ENCODE data around the gene UPF3A. TPM values are rescaled to one million over a fixed set of nuclear protein-coding genes. Genes with fewer than 3 reads are reported as not detected.
"Not testable (repeated sequence)": the region's sequence is repeated elsewhere in the genome, so short reads cannot be mapped to it uniquely, and the experiment has no call there.

Gene UPF3A
- total and polyA plus RNA-seq, 2 experiments from 2014 or later, result 45.0 to 174 TPM

DNA sequence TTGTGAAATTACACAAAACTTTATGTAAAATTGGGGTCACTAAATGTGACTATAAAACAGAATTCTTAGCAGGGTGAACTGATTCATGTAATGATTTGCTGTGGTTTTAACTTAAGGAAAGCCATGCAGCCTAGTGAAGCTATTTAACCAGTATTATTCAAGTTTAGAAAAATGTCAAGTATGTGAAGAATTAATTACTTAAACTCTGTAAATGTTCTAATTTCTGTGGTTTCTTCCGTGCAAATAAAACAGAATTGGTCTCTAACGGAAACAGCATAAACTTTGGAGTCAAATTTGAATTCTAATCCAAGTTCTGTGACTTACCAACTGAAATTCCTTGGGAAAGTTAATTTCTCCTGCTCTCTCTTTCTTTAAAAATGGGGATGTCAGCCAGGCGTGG lies 33.4 kb upstream of the UPF3A start:
- no peaks in the 10 kb centered on the region for H3K9me3 Mint-ChIP-seq
- H4K20me1 ChIP-seq (replicated peaks; ENCODE audit: insufficient read depth), result peaks cover 21% of the 10 kb centered on the region
- peaks cover 87% of the 10 kb centered on the region for H3K36me3 Mint-ChIP-seq (ENCODE audit: low read depth)

DNA sequence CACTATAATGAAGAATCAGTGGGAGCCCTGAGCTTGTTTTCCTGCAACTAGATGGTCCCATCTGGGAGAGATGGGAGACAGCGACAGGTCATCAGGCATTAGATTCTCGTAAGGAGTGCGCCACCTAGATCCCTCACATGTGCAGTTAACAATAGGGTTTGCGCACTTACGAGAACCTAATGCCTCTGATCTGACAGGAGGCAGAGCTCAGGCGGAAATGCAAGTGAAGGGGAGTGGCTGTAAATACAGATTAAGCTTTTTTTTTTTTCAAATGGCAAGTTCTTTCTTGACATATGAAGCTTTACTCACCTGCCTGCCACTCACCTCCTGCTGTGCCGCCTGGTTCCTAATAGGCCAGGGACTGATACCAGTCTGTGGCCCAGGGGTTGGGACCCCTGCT lies 32.3 kb upstream of the UPF3A start:
- H3K9me2 ChIP-seq (ENCODE audit: insufficient read depth), result no peaks in the 10 kb centered on the region
- H3K4me2 ChIP-seq, result no peak overlapping the region
- H3K36me3 Mint-ChIP-seq (ENCODE audit: low read depth), result peaks cover 87% of the 10 kb centered on the region
- H3K27me3 Mint-ChIP-seq (ENCODE audit: insufficient read depth, low read depth, poor library complexity), result peaks cover 2% of the 10 kb centered on the region
- no peak overlapping the region for H2AFZ ChIP-seq
- TF ChIP-seq, protein P1, sequence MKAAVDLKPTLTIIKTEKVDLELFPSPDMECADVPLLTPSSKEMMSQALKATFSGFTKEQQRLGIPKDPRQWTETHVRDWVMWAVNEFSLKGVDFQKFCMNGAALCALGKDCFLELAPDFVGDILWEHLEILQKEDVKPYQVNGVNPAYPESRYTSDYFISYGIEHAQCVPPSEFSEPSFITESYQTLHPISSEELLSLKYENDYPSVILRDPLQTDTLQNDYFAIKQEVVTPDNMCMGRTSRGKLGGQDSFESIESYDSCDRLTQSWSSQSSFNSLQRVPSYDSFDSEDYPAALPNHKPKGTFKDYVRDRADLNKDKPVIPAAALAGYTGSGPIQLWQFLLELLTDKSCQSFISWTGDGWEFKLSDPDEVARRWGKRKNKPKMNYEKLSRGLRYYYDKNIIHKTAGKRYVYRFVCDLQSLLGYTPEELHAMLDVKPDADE (IDR thresholded peaks at IDR 0.05), result no peak
- TF ChIP-seq, protein P2, sequence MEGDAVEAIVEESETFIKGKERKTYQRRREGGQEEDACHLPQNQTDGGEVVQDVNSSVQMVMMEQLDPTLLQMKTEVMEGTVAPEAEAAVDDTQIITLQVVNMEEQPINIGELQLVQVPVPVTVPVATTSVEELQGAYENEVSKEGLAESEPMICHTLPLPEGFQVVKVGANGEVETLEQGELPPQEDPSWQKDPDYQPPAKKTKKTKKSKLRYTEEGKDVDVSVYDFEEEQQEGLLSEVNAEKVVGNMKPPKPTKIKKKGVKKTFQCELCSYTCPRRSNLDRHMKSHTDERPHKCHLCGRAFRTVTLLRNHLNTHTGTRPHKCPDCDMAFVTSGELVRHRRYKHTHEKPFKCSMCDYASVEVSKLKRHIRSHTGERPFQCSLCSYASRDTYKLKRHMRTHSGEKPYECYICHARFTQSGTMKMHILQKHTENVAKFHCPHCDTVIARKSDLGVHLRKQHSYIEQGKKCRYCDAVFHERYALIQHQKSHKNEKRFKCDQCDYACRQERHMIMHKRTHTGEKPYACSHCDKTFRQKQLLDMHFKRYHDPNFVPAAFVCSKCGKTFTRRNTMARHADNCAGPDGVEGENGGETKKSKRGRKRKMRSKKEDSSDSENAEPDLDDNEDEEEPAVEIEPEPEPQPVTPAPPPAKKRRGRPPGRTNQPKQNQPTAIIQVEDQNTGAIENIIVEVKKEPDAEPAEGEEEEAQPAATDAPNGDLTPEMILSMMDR (conservative IDR thresholded peaks at IDR 0.05; ENCODE audit: low read depth in 2 of 2), result peak in 1 of 2 experiments; percentile 33; a peak in 2 of 4 replicates
- H3K4me3 ChIP-seq, result no peak overlapping the region
- no peaks in the 10 kb centered on the region; the same call in 2 of the 3 replicates for H3K4me1 Mint-ChIP-seq
- no peaks in the 10 kb centered on the region; the same call in 1 of the 2 replicates for H3K4me1 ChIP-seq (ENCODE audit: insufficient read depth)
- H3K36me3 ChIP-seq (ENCODE audit: insufficient read depth), result peaks cover 70% of the 10 kb centered on the region
- no peaks in the 10 kb centered on the region for H3K27me3 ChIP-seq (ENCODE audit: insufficient read depth)
- H3K27ac Mint-ChIP-seq, result no peak overlapping the region
- no peak overlapping the region for H3K4me3 Mint-ChIP-seq
- H4K20me1 ChIP-seq (replicated peaks; ENCODE audit: insufficient read depth), result peaks cover 21% of the 10 kb centered on the region
- peaks cover 3% of the 10 kb centered on the region; the same call in 1 of the 2 replicates for H3K79me2 ChIP-seq (replicated peaks; ENCODE audit: insufficient read depth)
- DNase-seq (ENCODE audit: low spot score) (no peak), ATAC-seq (no peak)
- no peaks in the 10 kb centered on the region for H3F3A ChIP-seq (replicated peaks; ENCODE audit: low read depth)
- H3K27ac ChIP-seq (ENCODE audit: low read depth), result no peak overlapping the region
- H3K9me3 Mint-ChIP-seq, result no peaks in the 10 kb centered on the region

More for the DNA sequence above, 33.4 kb upstream of the UPF3A start:
- no peak for ATAC-seq
- Histone ChIP-seq H3K9me2 (ENCODE audit: insufficient read depth) (no peaks in the 10 kb centered on the region), H3K4me3 (no peak overlapping the region), H3K4me2 (no peak overlapping the region), H3K27ac (ENCODE audit: low read depth) (no peak overlapping the region), H2AFZ (no peak overlapping the region), H3F3A (replicated peaks; ENCODE audit: low read depth) (no peaks in the 10 kb centered on the region), H3K36me3 (ENCODE audit: insufficient read depth) (peaks cover 70% of the 10 kb centered on the region), H3K27me3 (ENCODE audit: insufficient read depth) (no peaks in the 10 kb centered on the region), H3K79me2 (replicated peaks; ENCODE audit: insufficient read depth) (peaks cover 3% of the 10 kb centered on the region; the same call in 1 of the 2 replicates), H3K4me1 (ENCODE audit: insufficient read depth) (0 out of 2 replicates have a peak, but pooled peaks cover 2% of the 10 kb centered on the region)
- Mint-ChIP-seq H3K4me1 (peaks cover 6% of the 10 kb centered on the region), H3K27ac (no peak overlapping the region), H3K4me3 (no peak overlapping the region), H3K27me3 (ENCODE audit: insufficient read depth, low read depth, poor library complexity) (peaks cover 2% of the 10 kb centered on the region)
- TF ChIP-seq EZH2 (IDR thresholded peaks at IDR 0.05; ENCODE audit: low read depth, unreplicated experiment), result no peak
- no peak for TF ChIP-seq CREB1 (CRISPR knock-in tag; IDR thresholded peaks at IDR 0.05; ENCODE audit: low read depth)
- TF ChIP-seq JUNB (IDR thresholded peaks at IDR 0.05; ENCODE audit: unreplicated experiment), result no peak
- DNase-seq (ENCODE audit: low spot score), result no peak

DNA sequence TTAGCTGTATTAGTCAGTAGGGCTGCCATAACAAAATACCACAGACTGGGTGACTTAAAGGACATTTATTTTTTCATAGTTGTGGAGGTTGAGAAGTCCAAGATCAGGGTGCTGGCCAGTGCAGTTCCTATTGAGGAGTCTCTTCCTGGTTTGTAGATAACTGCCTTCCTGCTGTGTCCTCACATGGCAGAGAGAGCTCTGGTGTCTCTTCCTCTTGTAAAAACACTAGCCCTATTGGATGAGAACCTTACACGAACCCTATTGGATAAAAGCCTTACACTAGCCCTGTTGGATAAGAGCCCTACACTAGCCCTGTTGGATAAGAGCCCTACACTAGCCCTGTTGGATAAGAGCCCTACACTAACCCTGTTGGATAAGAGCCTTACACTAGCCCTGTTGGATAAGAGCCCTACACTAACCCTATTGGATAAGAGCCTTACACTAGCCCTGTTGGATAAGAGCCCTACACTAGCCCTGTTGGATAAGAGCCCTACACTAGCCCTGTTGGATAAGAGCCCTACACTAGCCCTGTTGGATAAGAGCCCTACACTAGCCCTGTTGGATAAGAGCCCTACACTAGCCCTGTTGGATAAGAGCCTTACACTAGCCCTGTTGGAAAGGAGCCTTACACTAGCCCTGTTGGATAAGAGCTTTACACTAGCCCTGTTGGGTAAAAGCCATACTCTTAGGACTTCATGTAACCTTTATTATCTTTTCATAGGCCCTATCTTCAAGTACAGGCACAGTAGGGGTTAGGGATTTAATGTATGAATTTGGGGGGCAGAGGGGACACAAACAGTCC lies 29.6 kb upstream of the UPF3A start:
- H3K4me3 ChIP-seq; H3K27ac ChIP-seq (ENCODE audit: low read depth); H4K20me1 ChIP-seq (replicated peaks; ENCODE audit: insufficient read depth); DNase-seq (ENCODE audit: low spot score); H3K79me2 ChIP-seq (replicated peaks; ENCODE audit: insufficient read depth); H3K27ac Mint-ChIP-seq; H3K9me3 Mint-ChIP-seq; ATAC-seq; H3K4me2 ChIP-seq; H3F3A ChIP-seq (replicated peaks; ENCODE audit: low read depth); H2AFZ ChIP-seq; H3K4me3 Mint-ChIP-seq; H3K27me3 Mint-ChIP-seq (ENCODE audit: insufficient read depth, low read depth, poor library complexity); H3K27me3 ChIP-seq (ENCODE audit: insufficient read depth); H3K9me2 ChIP-seq (ENCODE audit: insufficient read depth): not testable (repeated sequence)
- H3K36me3 ChIP-seq (ENCODE audit: insufficient read depth), result peaks cover 60% of the 10 kb centered on the region
- Mint-ChIP-seq H3K4me1 (peaks cover 19% of the 10 kb centered on the region), H3K36me3 (ENCODE audit: low read depth) (peaks cover 79% of the 10 kb centered on the region)
- H3K4me1 ChIP-seq (ENCODE audit: insufficient read depth), result peaks cover 26% of the 10 kb centered on the region
